Measurements from ENCODE around the gene RAB7A.

GRCh38 chr3:128815318-128816064 lies 89.5 kb downstream of the RAB7A start:
- TF ChIP-seq, protein P1, sequence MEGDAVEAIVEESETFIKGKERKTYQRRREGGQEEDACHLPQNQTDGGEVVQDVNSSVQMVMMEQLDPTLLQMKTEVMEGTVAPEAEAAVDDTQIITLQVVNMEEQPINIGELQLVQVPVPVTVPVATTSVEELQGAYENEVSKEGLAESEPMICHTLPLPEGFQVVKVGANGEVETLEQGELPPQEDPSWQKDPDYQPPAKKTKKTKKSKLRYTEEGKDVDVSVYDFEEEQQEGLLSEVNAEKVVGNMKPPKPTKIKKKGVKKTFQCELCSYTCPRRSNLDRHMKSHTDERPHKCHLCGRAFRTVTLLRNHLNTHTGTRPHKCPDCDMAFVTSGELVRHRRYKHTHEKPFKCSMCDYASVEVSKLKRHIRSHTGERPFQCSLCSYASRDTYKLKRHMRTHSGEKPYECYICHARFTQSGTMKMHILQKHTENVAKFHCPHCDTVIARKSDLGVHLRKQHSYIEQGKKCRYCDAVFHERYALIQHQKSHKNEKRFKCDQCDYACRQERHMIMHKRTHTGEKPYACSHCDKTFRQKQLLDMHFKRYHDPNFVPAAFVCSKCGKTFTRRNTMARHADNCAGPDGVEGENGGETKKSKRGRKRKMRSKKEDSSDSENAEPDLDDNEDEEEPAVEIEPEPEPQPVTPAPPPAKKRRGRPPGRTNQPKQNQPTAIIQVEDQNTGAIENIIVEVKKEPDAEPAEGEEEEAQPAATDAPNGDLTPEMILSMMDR (IDR thresholded peaks at IDR 0.05): no peak
- no peak for TF ChIP-seq POLR2A (IDR thresholded peaks at IDR 0.05)
